Mesendoderm (in vitro differentiated cells): ENCODE data around the gene ERC1.

Source experiments
- DNase-seq: peaks from one replicate; pipeline ENCODE4 v3.0.0; 2013
- H2AK5ac ChIP-seq: 2 replicates; pipeline ENCODE4 v1.6.1; 2013; ENCODE audit warnings: low read length, inconsistent platforms
- H2BK120ac ChIP-seq: 2 replicates; pipeline ENCODE4 v1.6.1; 2013; ENCODE audit warnings: low read depth, mild to moderate bottlenecking, low read length, moderate library complexity, mixed read lengths
- H2BK15ac ChIP-seq: replicated peaks from 2 replicates; pipeline ENCODE4 v1.6.1; 2013; ENCODE audit warnings: low read depth, mild to moderate bottlenecking, moderate library complexity
- H2BK5ac ChIP-seq: 2 replicates; pipeline ENCODE4 v1.6.1; 2013; ENCODE audit warnings: low read length, inconsistent platforms
- H3K18ac ChIP-seq: 2 replicates; pipeline ENCODE4 v1.6.1; 2013; ENCODE audit warnings: mild to moderate bottlenecking, low read length, mixed read lengths
- H3K23ac ChIP-seq: one replicate; pipeline ENCODE4 v1.6.1; 2013; ENCODE audit warnings: low read length
- H3K27ac ChIP-seq: 2 replicates; pipeline ENCODE4 v1.5.1; 2013; ENCODE audit warnings: low read depth, mild to moderate bottlenecking, inconsistent platforms, low read length, moderate library complexity
- H3K27me3 ChIP-seq: 2 replicates; pipeline ENCODE4 v1.6.1; 2013; ENCODE audit warnings: low read length, control low read depth, mild to moderate bottlenecking, inconsistent platforms; ENCODE audit not compliant: insufficient read depth, poor library complexity
- H3K36me3 ChIP-seq: 2 replicates; pipeline ENCODE4 v1.6.1; 2013; ENCODE audit warnings: low read length, inconsistent platforms; ENCODE audit not compliant: control insufficient read depth, insufficient read depth
- H3K4ac ChIP-seq: one replicate; pipeline ENCODE4 v1.6.1; 2013; ENCODE audit warnings: low read depth, mild to moderate bottlenecking, low read length, moderate library complexity
- H3K4me1 ChIP-seq: 2 replicates; pipeline ENCODE4 v1.6.1; 2013; ENCODE audit warnings: low read depth, low read length, inconsistent platforms; ENCODE audit not compliant: control insufficient read depth
- H3K4me2 ChIP-seq: 2 replicates; pipeline ENCODE4 v1.6.1; 2013; ENCODE audit warnings: low read length
- H3K4me3 ChIP-seq: 2 replicates; pipeline ENCODE4 v1.5.1; 2013; ENCODE audit warnings: mild to moderate bottlenecking, low read length
- H3K56ac ChIP-seq: one replicate; pipeline ENCODE4 v1.6.1; 2013; ENCODE audit warnings: low read length
- H3K79me1 ChIP-seq: 2 replicates; pipeline ENCODE4 v1.6.1; 2013; ENCODE audit warnings: low read length, inconsistent platforms
- H3K79me2 ChIP-seq: 2 replicates; pipeline ENCODE4 v1.6.1; 2013; ENCODE audit warnings: mild to moderate bottlenecking, low read length; ENCODE audit not compliant: control insufficient read depth, insufficient read depth
- H3K9ac ChIP-seq: 2 replicates; pipeline ENCODE4 v1.6.1; 2013; ENCODE audit warnings: low read length, inconsistent platforms
- H4K5ac ChIP-seq: one replicate; pipeline ENCODE4 v1.6.1; 2013; ENCODE audit warnings: low read length
- H4K8ac ChIP-seq: one replicate; pipeline ENCODE4 v1.6.1; 2013; ENCODE audit warnings: low read depth, mild to moderate bottlenecking, control low read depth, low read length, moderate library complexity
- WGBS: extraction: QIAGEN DNeasy Blood & Tissue Kit; methylation state at CpG from one replicate; pipeline ENCODE4 v1.1.7; 2013; ENCODE audit warnings: low lambda C conversion rate, missing lambda C conversion rate; ENCODE audit not compliant: insufficient coverage; ENCODE audit errors: extremely low coverage; 5-methylcytosine and 5-hydroxymethylcytosine counted together

Gene ERC1

DNA sequence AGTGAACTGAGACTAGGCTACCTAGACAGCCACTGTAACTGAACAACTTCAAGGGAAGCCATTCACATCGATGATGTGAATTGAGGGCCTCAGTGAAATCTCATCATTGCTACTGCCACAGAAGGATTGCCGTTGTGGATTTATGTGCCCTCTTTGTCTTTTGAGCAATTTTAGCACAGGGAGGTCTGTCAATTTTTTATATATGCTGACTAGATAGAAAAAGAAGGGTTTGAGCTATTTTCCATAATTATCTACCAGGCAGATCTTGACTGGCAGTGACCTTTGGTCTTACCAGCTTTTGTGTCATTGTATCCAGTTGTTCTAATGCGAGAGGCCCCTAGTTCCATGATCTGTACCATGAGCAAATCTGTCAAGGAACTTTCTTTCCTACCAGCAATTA, 179.4 kb downstream of the ERC1 start:
- no peak for DNase-seq
- WGBS = no CpG with 5 or more reads among the region's 3 CpGs
- Histone ChIP-seq H3K27ac (no peak overlapping the region), H2AK5ac (no peak overlapping the region), H3K4me2 (no peak overlapping the region), H3K36me3 (no peaks in the 10 kb centered on the region), H2BK5ac (no peak overlapping the region), H2BK15ac (no peak overlapping the region), H3K4me3 (no peak overlapping the region), H3K79me2 (no peaks in the 10 kb centered on the region), H3K18ac (no peak overlapping the region), H3K79me1 (no peaks in the 10 kb centered on the region), H3K27me3 (no peaks in the 10 kb centered on the region), H3K56ac (no peak overlapping the region), H2BK120ac (no peak overlapping the region), H4K5ac (no peak overlapping the region), H3K4ac (no peak overlapping the region), H3K23ac (no peak overlapping the region), H3K9ac (no peak overlapping the region), H3K4me1 (no peaks in the 10 kb centered on the region), H4K8ac (no peak overlapping the region)

DNA sequence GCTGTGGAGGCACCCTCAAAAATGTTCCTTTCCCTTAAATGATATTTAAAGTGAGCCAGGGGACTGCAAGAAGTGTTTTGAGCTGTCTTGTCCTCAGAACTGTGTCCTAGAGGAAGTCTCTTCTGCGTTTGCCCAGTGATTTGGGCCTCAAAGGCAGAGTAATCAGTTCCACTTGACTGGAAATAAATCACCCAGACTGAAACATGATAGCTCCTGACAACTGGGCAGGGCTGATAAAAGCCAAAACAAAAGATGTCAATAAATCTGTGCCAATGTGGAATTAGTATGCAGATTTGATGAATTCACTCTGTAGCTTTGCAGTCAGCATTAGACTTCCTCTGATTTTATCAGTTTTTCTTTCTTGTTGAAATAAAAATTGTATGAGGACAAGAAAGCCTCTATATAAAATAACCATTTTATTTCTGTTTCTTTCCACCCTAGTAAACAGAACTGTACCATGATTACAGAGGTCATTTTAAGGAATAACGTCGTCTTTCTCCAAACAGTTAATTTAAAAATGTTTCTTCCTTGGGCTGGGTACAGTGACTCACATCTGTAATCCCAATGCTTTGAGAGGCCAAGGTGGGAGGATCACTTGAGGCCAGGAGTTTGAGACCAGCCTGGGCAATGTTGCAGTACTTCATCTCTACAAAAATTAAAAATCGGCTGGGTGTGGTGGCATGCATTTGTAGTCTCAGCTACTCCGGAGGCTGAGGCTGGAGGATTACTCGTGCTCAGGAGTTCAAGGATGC, 180.8 kb downstream of the ERC1 start:
- Histone ChIP-seq H3K36me3 (no peaks in the 10 kb centered on the region), H3K23ac (no peak overlapping the region), H3K56ac (no peak overlapping the region), H3K18ac (no peak overlapping the region), H3K4me2 (no peak overlapping the region), H2BK15ac (no peak overlapping the region), H3K79me1 (no peaks in the 10 kb centered on the region), H3K4me1 (no peaks in the 10 kb centered on the region), H4K5ac (no peak overlapping the region), H4K8ac (no peak overlapping the region), H3K4me3 (no peak overlapping the region), H3K27me3 (no peaks in the 10 kb centered on the region), H3K27ac (no peak overlapping the region), H3K4ac (no peak overlapping the region), H2AK5ac (no peak overlapping the region), H3K9ac (no peak overlapping the region), H2BK5ac (no peak overlapping the region), H3K79me2 (no peaks in the 10 kb centered on the region), H2BK120ac (no peak overlapping the region)
- no CpG with 5 or more reads among the region's 6 CpGs for WGBS
- peak; percentile 3 for DNase-seq

DNA sequence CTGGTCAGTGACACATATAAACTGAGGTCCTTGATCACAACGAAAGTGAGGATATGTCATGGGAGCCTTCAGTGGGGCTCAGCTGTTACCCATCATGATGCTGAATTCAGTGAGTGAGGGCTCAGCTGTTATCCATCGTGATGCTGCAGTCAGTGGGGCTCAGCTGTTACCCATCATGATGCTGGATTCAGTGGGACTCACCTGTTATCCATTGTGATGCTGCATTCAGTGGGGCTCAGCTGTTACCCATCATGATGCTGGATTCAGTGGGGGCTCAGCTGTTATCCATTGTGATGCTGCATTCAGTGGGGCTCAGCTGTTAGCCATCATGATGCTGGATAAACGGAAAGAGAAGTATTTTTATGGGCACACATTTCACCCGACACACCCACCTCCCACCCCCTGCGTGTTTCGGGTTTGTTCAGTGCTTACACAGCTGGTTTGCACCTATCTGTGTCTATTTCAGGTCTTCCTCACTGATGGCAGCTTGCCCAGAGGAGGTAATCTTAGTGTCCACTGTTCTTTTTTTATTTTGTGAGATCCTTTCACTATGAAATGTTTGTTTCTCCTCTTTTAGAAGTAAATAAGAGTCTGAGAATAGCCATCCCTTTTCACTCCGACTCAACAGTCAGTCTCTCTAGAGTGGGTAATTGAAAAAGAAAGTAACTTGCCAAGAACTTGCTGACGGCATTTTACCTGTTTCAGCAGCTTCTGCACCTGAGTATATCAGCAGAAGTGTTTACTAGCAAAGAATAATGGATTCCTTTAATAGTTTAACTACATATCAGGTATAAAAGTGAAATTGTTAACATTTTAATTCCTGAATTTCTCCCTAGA, 183.0 kb downstream of the ERC1 start:
- no peak overlapping the region for H3K18ac ChIP-seq
- no peak overlapping the region for H3K4me2 ChIP-seq
- WGBS = no CpG with 5 or more reads among the region's 8 CpGs
- H3K56ac ChIP-seq = no peak overlapping the region
- no peak overlapping the region for H3K27ac ChIP-seq
- no peak for DNase-seq
- no peak overlapping the region for H3K23ac ChIP-seq
- H3K36me3 ChIP-seq = no peaks in the 10 kb centered on the region
- no peaks in the 10 kb centered on the region for H3K4me1 ChIP-seq
- H3K79me1 ChIP-seq = no peaks in the 10 kb centered on the region
- H2BK120ac ChIP-seq = no peak overlapping the region
- no peak overlapping the region for H3K4me3 ChIP-seq
- H3K9ac ChIP-seq = no peak overlapping the region
- H4K8ac ChIP-seq = no peak overlapping the region
- no peaks in the 10 kb centered on the region for H3K79me2 ChIP-seq
- H4K5ac ChIP-seq = no peak overlapping the region
- H3K4ac ChIP-seq = no peak overlapping the region
- no peak overlapping the region for H2BK5ac ChIP-seq
- H2AK5ac ChIP-seq = no peak overlapping the region
- H2BK15ac ChIP-seq = no peak overlapping the region
- no peaks in the 10 kb centered on the region for H3K27me3 ChIP-seq

DNA sequence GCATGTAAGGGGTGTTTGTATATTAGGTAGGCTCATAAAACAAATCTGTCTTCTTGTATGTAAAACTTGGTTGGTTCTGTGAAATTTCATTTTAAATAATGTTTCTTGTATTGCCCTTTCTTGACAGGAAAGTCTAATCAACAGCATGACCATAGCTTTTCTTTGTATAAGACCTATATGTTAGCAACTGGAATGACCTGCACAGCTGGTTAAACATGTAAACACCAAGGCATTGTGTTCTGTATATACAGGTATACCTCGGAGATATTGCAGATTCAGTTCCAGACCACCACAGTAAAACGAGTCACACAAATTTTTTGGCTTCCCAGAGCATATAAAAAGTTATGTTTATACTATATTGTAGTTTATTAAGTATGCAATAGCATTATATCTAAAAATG, 183.6 kb downstream of the ERC1 start:
- Histone ChIP-seq H2BK5ac (no peak overlapping the region), H4K5ac (no peak overlapping the region), H3K56ac (no peak overlapping the region), H3K27ac (no peak overlapping the region), H3K9ac (no peak overlapping the region), H3K79me1 (no peaks in the 10 kb centered on the region), H3K27me3 (no peaks in the 10 kb centered on the region), H3K79me2 (no peaks in the 10 kb centered on the region), H3K36me3 (no peaks in the 10 kb centered on the region), H3K4me3 (no peak overlapping the region), H3K4me2 (no peak overlapping the region), H3K18ac (no peak overlapping the region), H3K23ac (no peak overlapping the region), H3K4ac (no peak overlapping the region), H2BK120ac (no peak overlapping the region), H4K8ac (no peak overlapping the region), H2BK15ac (no peak overlapping the region), H2AK5ac (no peak overlapping the region), H3K4me1 (no peaks in the 10 kb centered on the region)
- no peak for DNase-seq
- no CpG with 5 or more reads among the region's 2 CpGs for WGBS

DNA sequence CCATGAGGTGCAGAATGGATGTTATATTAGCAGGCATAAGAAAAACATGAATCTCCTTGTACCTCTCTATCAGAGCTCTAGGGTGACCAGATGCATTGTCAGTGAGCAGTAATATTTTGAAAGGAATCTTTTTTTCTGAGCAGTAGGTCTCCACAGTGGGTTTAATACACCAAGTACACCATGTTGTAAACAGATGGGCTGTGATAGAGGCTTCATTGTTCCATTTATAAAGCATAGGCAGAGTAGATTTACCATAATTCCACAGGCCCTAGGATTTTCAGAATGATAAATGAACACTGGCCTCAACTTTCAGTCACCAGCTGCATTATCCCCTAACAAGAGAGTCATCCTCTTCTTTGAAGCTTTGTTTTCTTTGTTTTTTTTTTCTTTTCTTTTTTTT, 185.2 kb downstream of the ERC1 start:
- Histone ChIP-seq H3K4me1 (no peaks in the 10 kb centered on the region), H3K23ac (no peak overlapping the region), H3K4me3 (no peak overlapping the region), H2BK15ac (no peak overlapping the region), H2BK120ac (no peak overlapping the region), H3K27ac (no peak overlapping the region), H3K4me2 (no peak overlapping the region), H3K79me1 (no peaks in the 10 kb centered on the region), H4K8ac (no peak overlapping the region), H3K27me3 (no peaks in the 10 kb centered on the region), H3K36me3 (no peaks in the 10 kb centered on the region), H3K56ac (no peak overlapping the region), H3K9ac (no peak overlapping the region), H3K4ac (no peak overlapping the region), H2AK5ac (no peak overlapping the region), H3K18ac (no peak overlapping the region), H4K5ac (no peak overlapping the region), H2BK5ac (no peak overlapping the region), H3K79me2 (no peaks in the 10 kb centered on the region)
- DNase-seq = no peak
